Astrocyte (in vitro differentiated cells and primary cell): ENCODE data around the gene DLGAP4. TPM values are rescaled to one million over a fixed set of nuclear protein-coding genes. Genes with fewer than 3 reads are reported as not detected.
A peak's percentile ranks its signal among the peaks of the same experiment; 100 is the strongest.

Experiments
- DNase-seq: peaks from one replicate; pipeline ENCODE4 v3.0.0-alpha.2; 2010; ENCODE audit warnings: low read depth
- FAIRE-seq: peaks from 2 replicates; lab custom pipeline; 2011; peaks lifted over from hg19 to GRCh38; lab: Jason Lieb, UNC
- H2AFZ ChIP-seq: 2 replicates; pipeline ENCODE4 v1.6.0; 2012; ENCODE audit warnings: low read depth, low read length, inconsistent platforms
- H3K27ac ChIP-seq: 2 replicates; pipeline ENCODE4 v1.5.1; 2011; ENCODE audit warnings: low read depth, low read length, inconsistent platforms
- H3K27me3 ChIP-seq: 2 replicates; pipeline ENCODE4 v1.6.0; 2011; ENCODE audit warnings: low read length, inconsistent platforms; ENCODE audit not compliant: insufficient read depth
- H3K36me3 ChIP-seq: 2 replicates; pipeline ENCODE4 v1.5.1; 2011; ENCODE audit warnings: low read length, inconsistent platforms; ENCODE audit not compliant: insufficient read depth
- H3K4me1 ChIP-seq: 2 replicates; pipeline ENCODE4 v1.5.1; 2011; ENCODE audit warnings: low read length, inconsistent platforms; ENCODE audit not compliant: insufficient read depth
- H3K4me2 ChIP-seq: 2 replicates; pipeline ENCODE4 v1.6.0; 2012; ENCODE audit warnings: low read length, inconsistent platforms
- H3K4me3 ChIP-seq: 2 replicates; pipeline ENCODE4 v1.5.1; 2011; ENCODE audit warnings: low read depth, mild to moderate bottlenecking, low read length, inconsistent platforms; ENCODE audit not compliant: insufficient read depth
- H3K79me2 ChIP-seq: 2 replicates; pipeline ENCODE4 v1.6.0; 2012; ENCODE audit warnings: mild to moderate bottlenecking, low read length, inconsistent platforms; ENCODE audit not compliant: insufficient read depth
- H3K9ac ChIP-seq: 2 replicates; pipeline ENCODE4 v1.6.0; 2012; ENCODE audit warnings: mild to moderate bottlenecking, low read length, inconsistent platforms
- H3K9me3 ChIP-seq: 2 replicates; pipeline ENCODE4 v1.5.1; 2012; ENCODE audit warnings: low read depth, mild to moderate bottlenecking, low read length, inconsistent platforms; ENCODE audit not compliant: insufficient read depth
- H4K20me1 ChIP-seq: 2 replicates; pipeline ENCODE4 v1.6.0; 2012; ENCODE audit warnings: low read length, inconsistent platforms; ENCODE audit not compliant: insufficient read depth
- H3K27ac Mint-ChIP-seq: one replicate; pipeline ENCODE4 v1.8.0; 2021; ENCODE audit warnings: mild to moderate bottlenecking, mixed read lengths; ENCODE audit not compliant: unreplicated experiment
- H3K27me3 Mint-ChIP-seq: one replicate; pipeline ENCODE4 v1.8.0; 2021; ENCODE audit warnings: low read depth, mixed read lengths; ENCODE audit not compliant: unreplicated experiment
- H3K36me3 Mint-ChIP-seq: one replicate; pipeline ENCODE4 v1.8.0; 2021; ENCODE audit warnings: low read depth, mixed read lengths; ENCODE audit not compliant: unreplicated experiment
- H3K4me1 Mint-ChIP-seq: one replicate; pipeline ENCODE4 v1.8.0; 2021; ENCODE audit warnings: low read depth, mixed read lengths; ENCODE audit not compliant: unreplicated experiment
- H3K4me3 Mint-ChIP-seq: one replicate; pipeline ENCODE4 v1.8.0; 2021; ENCODE audit warnings: mild to moderate bottlenecking, moderate library complexity, mixed read lengths; ENCODE audit not compliant: unreplicated experiment
- H3K9me3 Mint-ChIP-seq: one replicate; pipeline ENCODE4 v1.8.0; 2021; ENCODE audit warnings: mild to moderate bottlenecking, mixed read lengths; ENCODE audit not compliant: unreplicated experiment
- CTCF ChIP-seq: IDR thresholded peaks from 2 replicates; pipeline ENCODE4 v1.5.1; 2011; ENCODE audit warnings: low read depth, mild to moderate bottlenecking, inconsistent platforms, low read length, moderate library complexity; ENCODE audit not compliant: insufficient read depth
- EZH2 ChIP-seq: IDR thresholded peaks from 2 replicates; pipeline ENCODE4 v1.6.1; 2012; ENCODE audit warnings: mild to moderate bottlenecking, low read length, inconsistent platforms; ENCODE audit not compliant: insufficient read depth
- total RNA-seq: library from RNA; stranded (reverse); gene quantifications from 2 replicates; pipeline ENCODE4 v1.2.1, GENCODE V29; 2021

Gene DLGAP4
- total RNA-seq, 1 donor from 2014 or later, result 135 TPM

GRCh38 chr20:36576081-36576445 is 269.9 kb downstream of the DLGAP4 start:
- H3K27me3 ChIP-seq, result no peaks in the 10 kb centered on the region
- H3K27me3 Mint-ChIP-seq, result no peaks in the 10 kb centered on the region
- no peaks in the 10 kb centered on the region for H3K9me3 ChIP-seq
- FAIRE-seq (no peak), DNase-seq (no peak)
- peaks cover 34% of the 10 kb centered on the region for H3K4me1 Mint-ChIP-seq
- no peak overlapping the region for H2AFZ ChIP-seq
- peak overlapping the region; percentile 44 for H3K27ac Mint-ChIP-seq
- H3K27ac ChIP-seq, result no peak overlapping the region
- peak overlapping the region; percentile 94 for H3K4me2 ChIP-seq
- H3K4me3 ChIP-seq, result no peak overlapping the region
- peaks cover 23% of the 10 kb centered on the region for H3K4me1 ChIP-seq
- TF ChIP-seq EZH2 (no peak), CTCF (no peak)
- peaks cover 48% of the 10 kb centered on the region for H3K79me2 ChIP-seq
- peak overlapping the region; percentile 8 for H3K4me3 Mint-ChIP-seq
- H3K9ac ChIP-seq, result no peak overlapping the region
- H4K20me1 ChIP-seq, result peaks cover 53% of the 10 kb centered on the region
- H3K9me3 Mint-ChIP-seq, result no peaks in the 10 kb centered on the region
- H3K36me3 ChIP-seq, result peaks cover 5% of the 10 kb centered on the region
- peaks cover 21% of the 10 kb centered on the region for H3K36me3 Mint-ChIP-seq

Other genes with a start within 250 kb of the DLGAP4 start
- 35.0 and 39.4 TPM in 2 replicates for gene EPB41L1, start 151.6 kb upstream of the DLGAP4 start, total RNA-seq
- 20.9 and 21.7 TPM in 2 replicates for gene AAR2, start 69.9 kb upstream of the DLGAP4 start, total RNA-seq
- gene MYL9, start 235.2 kb downstream of the DLGAP4 start, total RNA-seq, result 1,166 and 1,247 TPM in 2 replicates